WI38 (cell line): ENCODE data around the gene CFTR.
"Not testable (repeated sequence)": the region's sequence is repeated elsewhere in the genome, so short reads cannot be mapped to it uniquely, and the experiment has no call there.

Source experiments
- H3K4me3 ChIP-seq: 2 replicates; pipeline ENCODE4 v1.5.1; 2011; ENCODE audit warnings: low read depth, mild to moderate bottlenecking, control low read depth, low read length
- TF ChIP-seq, protein P1 (sequence below): IDR thresholded peaks from 2 replicates; pipeline ENCODE4 v1.5.1; 2012; ENCODE audit warnings: low read depth, mild to moderate bottlenecking, control low read depth, low read length

The CFTR gene

GRCh38 chr7:117690147-117690546 lies 210.3 kb downstream of the CFTR start:
- TF ChIP-seq, protein P1, sequence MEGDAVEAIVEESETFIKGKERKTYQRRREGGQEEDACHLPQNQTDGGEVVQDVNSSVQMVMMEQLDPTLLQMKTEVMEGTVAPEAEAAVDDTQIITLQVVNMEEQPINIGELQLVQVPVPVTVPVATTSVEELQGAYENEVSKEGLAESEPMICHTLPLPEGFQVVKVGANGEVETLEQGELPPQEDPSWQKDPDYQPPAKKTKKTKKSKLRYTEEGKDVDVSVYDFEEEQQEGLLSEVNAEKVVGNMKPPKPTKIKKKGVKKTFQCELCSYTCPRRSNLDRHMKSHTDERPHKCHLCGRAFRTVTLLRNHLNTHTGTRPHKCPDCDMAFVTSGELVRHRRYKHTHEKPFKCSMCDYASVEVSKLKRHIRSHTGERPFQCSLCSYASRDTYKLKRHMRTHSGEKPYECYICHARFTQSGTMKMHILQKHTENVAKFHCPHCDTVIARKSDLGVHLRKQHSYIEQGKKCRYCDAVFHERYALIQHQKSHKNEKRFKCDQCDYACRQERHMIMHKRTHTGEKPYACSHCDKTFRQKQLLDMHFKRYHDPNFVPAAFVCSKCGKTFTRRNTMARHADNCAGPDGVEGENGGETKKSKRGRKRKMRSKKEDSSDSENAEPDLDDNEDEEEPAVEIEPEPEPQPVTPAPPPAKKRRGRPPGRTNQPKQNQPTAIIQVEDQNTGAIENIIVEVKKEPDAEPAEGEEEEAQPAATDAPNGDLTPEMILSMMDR = no peak
- H3K4me3 ChIP-seq = no peak overlapping the region

GRCh38 chr7:117692338-117692737 lies 212.5 kb downstream of the CFTR start:
- TF ChIP-seq, protein P1 = no peak
- H3K4me3 ChIP-seq = no peak overlapping the region

DNA sequence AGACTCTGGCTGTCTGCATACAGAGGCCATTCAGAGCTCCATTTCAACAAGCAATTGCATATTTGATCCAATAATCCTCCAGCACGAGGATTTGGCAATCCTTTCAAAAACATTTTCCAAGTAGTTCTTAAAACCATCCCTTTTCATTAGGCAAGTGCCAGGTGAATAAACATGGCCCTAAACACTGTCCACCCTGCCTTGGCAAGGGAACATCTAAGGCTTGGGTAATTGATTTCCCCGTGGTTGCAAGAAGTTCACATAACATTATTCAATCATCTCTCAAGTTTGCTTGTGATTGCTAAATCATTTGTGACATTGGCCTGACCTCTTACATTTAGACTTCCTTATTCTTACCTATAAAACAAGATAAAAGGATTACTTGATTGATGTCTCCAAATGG lies 218.2 kb downstream of the CFTR start:
- TF ChIP-seq, protein P1 = no peak
- H3K4me3 ChIP-seq = no peak overlapping the region

DNA sequence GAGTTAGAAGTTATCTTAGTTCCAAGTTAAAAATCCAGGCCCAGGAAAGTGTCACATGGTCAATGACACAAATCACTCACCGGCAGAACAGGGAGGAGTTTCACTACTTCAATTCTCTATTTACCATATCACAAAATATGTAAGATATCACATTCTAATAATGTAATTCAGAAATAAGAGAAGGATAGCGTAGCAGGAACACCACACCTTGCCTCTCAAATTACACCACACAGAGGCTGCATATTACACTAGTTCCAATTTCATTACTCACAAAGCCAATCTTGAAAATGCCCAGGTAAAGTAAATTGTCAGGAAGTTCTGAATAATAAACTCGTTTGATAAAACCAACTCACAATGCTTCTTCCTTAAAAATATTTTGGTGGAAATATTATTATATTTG lies 224.2 kb downstream of the CFTR start:
- H3K4me3 ChIP-seq = no peak overlapping the region
- TF ChIP-seq, protein P1 = no peak

GRCh38 chr7:117705630-117706029 lies 225.8 kb downstream of the CFTR start:
- TF ChIP-seq, protein P1 = no peak

DNA sequence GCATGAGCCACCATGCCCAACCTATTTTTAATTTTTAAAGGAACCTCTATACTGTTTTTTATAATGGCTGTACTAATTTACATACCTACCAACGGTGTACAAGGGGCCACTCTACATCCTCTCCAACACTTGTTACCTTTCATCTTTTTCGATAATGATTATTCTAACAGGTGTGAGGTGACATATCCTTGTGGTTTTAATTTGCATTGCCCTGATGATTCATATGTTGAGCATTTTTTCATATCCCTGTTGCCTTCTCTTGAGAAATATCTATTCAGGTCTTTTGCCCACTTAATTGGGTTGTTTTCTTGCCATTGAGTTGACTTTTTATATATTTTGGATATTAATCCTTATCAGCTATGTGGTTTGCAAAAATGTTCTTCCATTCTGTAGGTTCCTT lies 226.4 kb downstream of the CFTR start:
- TF ChIP-seq, protein P1 = no peak
- H3K4me3 ChIP-seq = no peak overlapping the region

More at GRCh38 chr7:117705630-117706029, 225.8 kb downstream of the CFTR start:
- no peak overlapping the region for H3K4me3 ChIP-seq

GRCh38 chr7:117707080-117707479 lies 227.3 kb downstream of the CFTR start:
- TF ChIP-seq, protein P1 = no peak
- no peak overlapping the region for H3K4me3 ChIP-seq

DNA sequence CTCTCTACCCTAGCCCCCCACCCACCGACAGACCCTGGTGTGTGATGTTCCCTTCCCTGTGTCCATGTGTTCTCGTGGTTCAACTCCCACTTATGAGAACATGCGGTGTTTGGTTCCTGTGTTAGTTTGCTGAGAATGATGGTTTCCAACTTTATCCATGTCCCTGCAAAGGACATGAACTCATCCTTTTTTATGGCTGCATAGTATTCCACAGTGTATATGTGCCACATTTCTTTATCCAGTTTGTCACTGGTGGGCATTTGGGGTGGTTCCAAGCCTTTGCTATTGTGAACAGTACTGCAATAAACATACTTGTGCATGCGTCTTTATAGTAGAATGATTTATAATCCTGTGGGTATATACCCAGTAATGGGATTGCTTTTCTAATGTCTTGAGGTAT lies 228.3 kb downstream of the CFTR start:
- not testable (repeated sequence) for H3K4me3 ChIP-seq
